Right lobe of liver (tissue), 6 donors: ENCODE data around the gene ABLIM3. TPM values are rescaled to one million over a fixed set of nuclear protein-coding genes. Genes with fewer than 3 reads are reported as not detected.

ENCODE experiments used
- ATAC-seq, 4 donors: fragments of 200-7000 bp; cut with Tn5 transposase; one replicate each; pipeline ENCODE4 v1.9.1; 2020; ENCODE audit warnings: mild to moderate bottlenecking in 4 of 4, moderate library complexity in 4 of 4
- DNase-seq, 3 donors: peaks; one replicate each; pipeline ENCODE4 v3.0.0-alpha.2; 2020
- H3K27ac ChIP-seq, 3 donors: fragments of 200-600 bp; one replicate each; pipeline ENCODE4 v1.8.0; 2022
- H3K27me3 ChIP-seq, 2 donors: fragments of 200-600 bp; one replicate each; pipeline ENCODE4 v1.8.0; 2022
- H3K36me3 ChIP-seq, 4 donors: fragments of 200-600 bp; sonication (generic) in 1 of 4; one replicate each; pipeline versions ENCODE4 v1.5.1 to v1.8.0; 2017 to 2022; ENCODE audit warnings: control low read depth in 1 of 4
- H3K4me1 ChIP-seq, 4 donors: fragments of 200-600 bp; sonication (generic) in 1 of 4; one replicate each; pipeline versions ENCODE4 v1.5.1 to v1.8.0; 2017 to 2022; ENCODE audit warnings: control low read depth in 1 of 4
- H3K4me3 ChIP-seq, 3 donors: fragments of 200-600 bp; one replicate each; pipeline ENCODE4 v1.8.0; 2022
- H3K9me3 ChIP-seq, 4 donors: fragments of 200-600 bp; sonication (generic) in 1 of 4; one replicate each; pipeline versions ENCODE4 v1.5.1 to v1.8.0; 2017 to 2022; ENCODE audit warnings: control low read depth in 1 of 4
- POLR2A ChIP-seq: fragments of 450-650 bp; IDR thresholded peaks from one replicate; pipeline ENCODE4 v1.6.1; 2017; ENCODE audit warnings: antibody characterized with exemption, mild to moderate bottlenecking
- WGBS: methylation state at CpG from one replicate; pipeline ENCODE4 v1.1.6; 2018; ENCODE audit warnings: low coverage, low lambda C conversion rate; ENCODE audit not compliant: insufficient coverage; ENCODE audit errors: missing lambda C conversion rate; 5-methylcytosine and 5-hydroxymethylcytosine counted together
- intact Hi-C, 2 donors: fragments of 100-400 bp; cut with DNase I; formaldehyde crosslinking; loops; one replicate each; pipeline versions ENCODE4 v1.11.2 to v1.14.1; 2022
- total RNA-seq, 6 experiments: library from RNA; depleted of rRNA in 2 of 6; stranded (reverse); fragments of >200 nt in 2 of 6; fragmentation: NEBNext Ultra II Directional in 3 of 6; extraction: Animal tissue kit (Norgen Biotek cat#: 25700) in 3 of 6; gene quantifications; one replicate each; pipeline versions ENCODE4 v1.1.0 to v1.2.4, GENCODE V29; 2016 to 2023
- TF ChIP-seq, protein P1 (sequence below), 4 donors: fragments of 200-600 bp in 3 of 4; fragments of 450-650 bp in 1 of 4; IDR thresholded peaks; one replicate each; pipeline versions ENCODE4 v1.5.1 to v1.8.0; 2016 to 2022; ENCODE audit warnings: antibody characterized with exemption in 4 of 4, mild to moderate bottlenecking in 2 of 4
- donor health status: DM: no; HTN: yes; CAD: no.
- donor health status: DM: no; HTN: no; CAD: no.
- donor health status: DM: no; HTN: no; CAD: no.
- donor health status: DM: no; HTN: yes; CAD: no.
- donor health status: DM: no; HTN: yes; CAD: no.

The ABLIM3 gene
- total RNA-seq, 6 experiments from 2014 or later, result 85.8 to 180 (median 125) TPM

DNA sequence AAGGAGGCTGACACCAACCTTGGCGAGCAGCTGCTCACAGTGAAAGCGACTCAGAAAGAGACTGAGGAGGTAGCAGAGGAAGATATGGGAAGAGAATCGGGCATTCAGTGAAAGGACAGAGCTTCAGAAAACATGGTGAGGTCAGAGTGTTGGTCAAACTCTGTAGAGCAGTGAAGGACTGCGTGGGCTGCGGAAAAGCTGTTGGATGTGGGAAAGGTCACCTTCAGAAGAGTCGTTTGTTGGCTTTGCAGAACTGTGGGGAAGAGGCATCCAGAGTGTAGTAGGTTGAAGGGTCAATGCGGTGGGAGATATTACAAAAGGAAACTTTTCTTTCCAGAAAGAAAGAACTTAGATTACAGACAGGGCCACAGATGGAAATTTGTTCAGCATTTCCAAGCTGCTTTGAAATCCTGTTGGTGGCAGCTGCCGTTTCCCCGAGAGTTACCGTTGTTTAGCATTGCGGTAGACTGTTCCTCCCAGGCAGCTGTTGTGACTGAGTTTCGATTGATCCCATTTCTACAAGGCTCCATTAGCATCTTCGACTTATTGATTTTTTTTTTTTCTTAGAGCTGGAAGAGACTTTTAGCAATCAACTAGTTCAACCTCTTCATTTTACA, 72.1 kb downstream of the ABLIM3 start:
- TF ChIP-seq POLR2A, result no peak
- TF ChIP-seq, protein P1, sequence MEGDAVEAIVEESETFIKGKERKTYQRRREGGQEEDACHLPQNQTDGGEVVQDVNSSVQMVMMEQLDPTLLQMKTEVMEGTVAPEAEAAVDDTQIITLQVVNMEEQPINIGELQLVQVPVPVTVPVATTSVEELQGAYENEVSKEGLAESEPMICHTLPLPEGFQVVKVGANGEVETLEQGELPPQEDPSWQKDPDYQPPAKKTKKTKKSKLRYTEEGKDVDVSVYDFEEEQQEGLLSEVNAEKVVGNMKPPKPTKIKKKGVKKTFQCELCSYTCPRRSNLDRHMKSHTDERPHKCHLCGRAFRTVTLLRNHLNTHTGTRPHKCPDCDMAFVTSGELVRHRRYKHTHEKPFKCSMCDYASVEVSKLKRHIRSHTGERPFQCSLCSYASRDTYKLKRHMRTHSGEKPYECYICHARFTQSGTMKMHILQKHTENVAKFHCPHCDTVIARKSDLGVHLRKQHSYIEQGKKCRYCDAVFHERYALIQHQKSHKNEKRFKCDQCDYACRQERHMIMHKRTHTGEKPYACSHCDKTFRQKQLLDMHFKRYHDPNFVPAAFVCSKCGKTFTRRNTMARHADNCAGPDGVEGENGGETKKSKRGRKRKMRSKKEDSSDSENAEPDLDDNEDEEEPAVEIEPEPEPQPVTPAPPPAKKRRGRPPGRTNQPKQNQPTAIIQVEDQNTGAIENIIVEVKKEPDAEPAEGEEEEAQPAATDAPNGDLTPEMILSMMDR (IDR thresholded peaks at IDR 0.05), result no peak
- WGBS, result 89% methylated on average over 8 of the region's 13 CpGs
- H3K4me3 ChIP-seq, result no peak overlapping the region
- peaks cover 6 to 80% (median 37%) of the 10 kb centered on the region in 4 donors for H3K36me3 ChIP-seq
- H3K9me3 ChIP-seq, result no peaks in the 10 kb centered on the region
- H3K27me3 ChIP-seq, result no peaks in the 10 kb centered on the region
- no peak overlapping the region for H3K27ac ChIP-seq
- no peak for DNase-seq
- no peaks in the 10 kb centered on the region for H3K4me1 ChIP-seq
- intact Hi-C loops, result no loop called here
- no peak for ATAC-seq

DNA sequence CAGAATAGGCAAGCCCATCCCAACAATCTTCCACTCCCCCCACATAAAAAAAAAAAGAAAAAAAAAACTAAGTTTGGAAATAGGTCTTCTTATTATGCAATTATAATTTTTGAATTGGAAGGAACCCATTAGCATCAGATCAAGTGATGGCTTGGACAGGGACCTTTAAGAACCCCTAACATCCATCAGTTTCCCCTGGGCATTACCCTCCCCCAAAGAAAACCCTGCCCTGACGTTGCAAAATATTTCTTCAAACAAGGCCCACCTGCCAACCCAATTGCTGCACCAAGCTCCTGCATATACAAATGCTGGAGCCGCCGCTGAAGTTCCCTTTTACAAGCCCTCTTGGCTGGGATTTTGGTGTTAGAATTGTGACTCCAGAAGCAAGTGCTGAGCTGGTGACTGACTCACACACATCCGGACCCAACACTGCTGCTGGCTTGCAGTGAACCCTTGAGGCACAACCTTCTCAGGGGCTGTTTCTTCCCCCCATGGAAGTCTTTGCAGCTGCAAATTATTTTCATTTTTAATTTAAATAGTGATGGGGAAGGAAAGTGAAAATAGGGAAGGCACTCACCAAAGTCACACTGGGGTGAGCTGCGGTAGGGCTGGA, 74.3 kb downstream of the ABLIM3 start:
- no peak overlapping the region for H3K4me3 ChIP-seq
- H3K9me3 ChIP-seq, result no peaks in the 10 kb centered on the region
- TF ChIP-seq, protein P1 (IDR thresholded peaks at IDR 0.05), result no peak
- TF ChIP-seq POLR2A, result no peak
- intact Hi-C loops, result no loop called here
- peaks cover 6 to 74% (median 29%) of the 10 kb centered on the region in 4 donors for H3K36me3 ChIP-seq
- DNase-seq (peak in 1 of 3 donors; percentile 29), ATAC-seq (peak; percentile 16 to 55 (median 24))
- 58% methylated on average over 4 of the region's 5 CpGs for whole genome bisulfite sequencing
- H3K4me1 ChIP-seq, result peaks cover 0 to 14% (median 6%) of the 10 kb centered on the region in 4 donors
- H3K27ac ChIP-seq, result peak overlapping the region in 1 of 3 donors; percentile 5
- H3K27me3 ChIP-seq, result no peaks in the 10 kb centered on the region

GRCh38 chr5:149216496-149216895, 75.2 kb downstream of the ABLIM3 start:
- Histone ChIP-seq H3K36me3 (peaks cover 6 to 66% (median 24%) of the 10 kb centered on the region in 4 donors), H3K4me3 (no peak overlapping the region), H3K27me3 (no peaks in the 10 kb centered on the region), H3K27ac (peak overlapping the region in 1 of 3 donors; percentile 5), H3K9me3 (no peaks in the 10 kb centered on the region), H3K4me1 (peaks cover 0 to 23% (median 10%) of the 10 kb centered on the region in 4 donors)
- TF ChIP-seq, protein P1 (IDR thresholded peaks at IDR 0.05), result no peak
- TF ChIP-seq POLR2A, result no peak
- ATAC-seq, result peak in 1 of 4 donors; percentile 15
- no CpG with 5 or more reads among the region's 2 CpGs for WGBS
- DNase-seq, result no peak
- intact Hi-C loops, result no loop called here

GRCh38 chr5:149217096-149217802, 76.0 kb downstream of the ABLIM3 start:
- ATAC-seq (no peak), DNase-seq (peak in 1 of 3 donors; percentile 22)
- WGBS, result 100% methylated on average over 2 of the region's 6 CpGs
- intact Hi-C loops, result no loop called here
- Histone ChIP-seq H3K36me3 (peaks cover 6 to 59% (median 20%) of the 10 kb centered on the region in 4 donors), H3K4me1 (peaks cover 0 to 26% (median 11%) of the 10 kb centered on the region in 4 donors), H3K9me3 (no peaks in the 10 kb centered on the region), H3K4me3 (no peak overlapping the region), H3K27me3 (no peaks in the 10 kb centered on the region), H3K27ac (no peak overlapping the region)
- TF ChIP-seq, protein P1 (IDR thresholded peaks at IDR 0.05), result no peak
- TF ChIP-seq POLR2A, result no peak
